ENCODE results near the gene IL4I1. TPM values are rescaled to one million over a fixed set of nuclear protein-coding genes. Genes with fewer than 3 reads are reported as not detected.
"Not testable (repeated sequence)": the region's sequence is repeated elsewhere in the genome, so short reads cannot be mapped to it uniquely, and the experiment has no call there.

IL4I1 gene
- total and polyA plus RNA-seq, 4 donors = 0.30 to 1.3 (median 0.61) TPM

- 100% methylated on average over 6 of the region's 13 CpGs for WGBS (ENCODE audit: insufficient coverage)
- DNase-seq (ENCODE audit: low read depth in 4 of 6, low spot score in 6 of 6); H3K9me3 ChIP-seq (ENCODE audit: control insufficient read depth, insufficient read depth, low read length); H3K27ac ChIP-seq (ENCODE audit: low read depth, low read length); H3K27me3 ChIP-seq (ENCODE audit: control insufficient read depth, insufficient read depth, low read length); H3K4me3 ChIP-seq (ENCODE audit: low read depth, low read length): not testable (repeated sequence)
- Histone ChIP-seq H3K4me1 (ENCODE audit: control insufficient read depth, insufficient read depth, low read length) (peaks cover 16% of the 10 kb centered on the region), H3K36me3 (ENCODE audit: control insufficient read depth, insufficient read depth, low read length) (peaks cover 76% of the 10 kb centered on the region)
Measured at GRCh38 chr19:49924881-49925210, 28.2 kb upstream of the IL4I1 start.

GRCh38 chr19:49924004-49924880 is 27.6 kb upstream of the IL4I1 start:
- H3K36me3 ChIP-seq (ENCODE audit: control insufficient read depth, insufficient read depth, low read length) = peaks cover 76% of the 10 kb centered on the region
- no peak for DNase-seq (ENCODE audit: low read depth in 4 of 6, low spot score in 6 of 6)
- H3K4me1 ChIP-seq (ENCODE audit: control insufficient read depth, insufficient read depth, low read length) = peaks cover 18% of the 10 kb centered on the region
- H3K4me3 ChIP-seq (ENCODE audit: low read depth, low read length) = no peak overlapping the region
- H3K27ac ChIP-seq (ENCODE audit: low read depth, low read length) = no peak overlapping the region
- no peaks in the 10 kb centered on the region for H3K9me3 ChIP-seq (ENCODE audit: control insufficient read depth, insufficient read depth, low read length)
- H3K27me3 ChIP-seq (ENCODE audit: control insufficient read depth, insufficient read depth, low read length) = no peaks in the 10 kb centered on the region
- WGBS (ENCODE audit: insufficient coverage) = 80% methylated on average over 22 of the region's 25 CpGs

DNA sequence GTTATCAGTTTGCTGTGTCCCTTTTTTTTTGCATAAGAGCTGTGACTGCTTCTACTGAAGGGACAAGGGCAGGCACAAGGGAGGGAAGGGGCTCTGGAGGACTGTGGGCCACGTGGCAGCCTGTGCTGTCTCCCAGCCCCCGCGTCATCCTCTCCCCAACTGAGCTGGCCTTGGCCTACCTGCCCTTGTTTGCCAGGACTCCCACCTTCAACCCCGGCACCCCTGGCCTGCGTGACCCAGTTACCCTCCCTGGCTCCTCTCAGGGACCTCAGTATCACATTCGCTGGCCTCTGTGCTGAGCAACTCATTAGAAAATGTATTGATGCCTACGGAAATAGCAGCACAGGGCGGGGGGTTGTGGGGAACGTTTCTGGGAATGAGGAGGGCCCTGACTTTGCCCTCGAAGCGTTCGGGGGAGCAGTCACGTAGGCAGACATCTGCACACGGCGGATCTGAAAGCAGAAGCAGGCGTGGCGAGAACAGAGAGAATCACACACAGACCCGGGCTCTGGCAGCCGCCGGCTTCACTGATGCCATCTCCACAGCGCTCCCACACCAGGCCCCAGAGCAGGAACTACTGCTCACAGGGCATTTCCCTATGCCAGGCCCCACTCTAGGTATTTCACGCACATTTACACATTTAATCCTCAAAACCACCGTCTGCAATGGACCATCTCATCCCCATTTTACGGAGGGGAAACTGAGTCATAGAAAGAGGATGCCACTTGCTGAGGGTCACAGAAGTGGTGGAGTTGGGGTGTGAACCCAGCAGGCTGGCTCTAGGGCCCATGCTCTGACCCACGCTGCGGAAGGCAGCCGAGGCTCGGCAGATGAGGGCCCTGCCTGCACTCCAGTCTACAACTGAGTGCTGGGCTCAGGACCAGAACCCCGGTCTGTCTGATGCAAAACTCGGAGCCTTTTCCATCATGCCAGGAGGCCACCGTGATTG is 26.6 kb upstream of the IL4I1 start:
- H3K36me3 ChIP-seq (ENCODE audit: control insufficient read depth, insufficient read depth, low read length) = peaks cover 72% of the 10 kb centered on the region
- no peaks in the 10 kb centered on the region for H3K27me3 ChIP-seq (ENCODE audit: control insufficient read depth, insufficient read depth, low read length)
- no peaks in the 10 kb centered on the region for H3K9me3 ChIP-seq (ENCODE audit: control insufficient read depth, insufficient read depth, low read length)
- no peak overlapping the region for H3K4me3 ChIP-seq (ENCODE audit: low read depth, low read length)
- H3K27ac ChIP-seq (ENCODE audit: low read depth, low read length) = no peak overlapping the region
- H3K4me1 ChIP-seq (ENCODE audit: control insufficient read depth, insufficient read depth, low read length) = peaks cover 16% of the 10 kb centered on the region
- WGBS (ENCODE audit: insufficient coverage) = 95% methylated on average over 28 of the region's 31 CpGs
- DNase-seq (ENCODE audit: low read depth in 4 of 6, low spot score in 6 of 6) = no peak

GRCh38 chr19:49921871-49922795 is 25.4 kb upstream of the IL4I1 start:
- peaks cover 74% of the 10 kb centered on the region for H3K36me3 ChIP-seq (ENCODE audit: control insufficient read depth, insufficient read depth, low read length)
- peaks cover 8% of the 10 kb centered on the region for H3K4me1 ChIP-seq (ENCODE audit: control insufficient read depth, insufficient read depth, low read length)
- no peak for DNase-seq (ENCODE audit: low read depth in 4 of 6, low spot score in 6 of 6)
- H3K27ac ChIP-seq (ENCODE audit: low read depth, low read length) = no peak overlapping the region
- no peaks in the 10 kb centered on the region for H3K27me3 ChIP-seq (ENCODE audit: control insufficient read depth, insufficient read depth, low read length)
- H3K9me3 ChIP-seq (ENCODE audit: control insufficient read depth, insufficient read depth, low read length) = no peaks in the 10 kb centered on the region
- H3K4me3 ChIP-seq (ENCODE audit: low read depth, low read length) = no peak overlapping the region
- WGBS (ENCODE audit: insufficient coverage) = 94% methylated on average over 15 of the region's 22 CpGs

- 98% methylated on average over 11 of the region's 24 CpGs for WGBS (ENCODE audit: insufficient coverage)
- no peaks in the 10 kb centered on the region for H3K9me3 ChIP-seq (ENCODE audit: control insufficient read depth, insufficient read depth, low read length)
- H3K36me3 ChIP-seq (ENCODE audit: control insufficient read depth, insufficient read depth, low read length) = peaks cover 73% of the 10 kb centered on the region
- H3K27ac ChIP-seq (ENCODE audit: low read depth, low read length) = no peak overlapping the region
- H3K27me3 ChIP-seq (ENCODE audit: control insufficient read depth, insufficient read depth, low read length) = no peaks in the 10 kb centered on the region
- no peak overlapping the region for H3K4me3 ChIP-seq (ENCODE audit: low read depth, low read length)
- no peak for DNase-seq (ENCODE audit: low read depth in 4 of 6, low spot score in 6 of 6)
- H3K4me1 ChIP-seq (ENCODE audit: control insufficient read depth, insufficient read depth, low read length) = peaks cover 5% of the 10 kb centered on the region
Measured at GRCh38 chr19:49920624-49921363, 24.1 kb upstream of the IL4I1 start.

DNA sequence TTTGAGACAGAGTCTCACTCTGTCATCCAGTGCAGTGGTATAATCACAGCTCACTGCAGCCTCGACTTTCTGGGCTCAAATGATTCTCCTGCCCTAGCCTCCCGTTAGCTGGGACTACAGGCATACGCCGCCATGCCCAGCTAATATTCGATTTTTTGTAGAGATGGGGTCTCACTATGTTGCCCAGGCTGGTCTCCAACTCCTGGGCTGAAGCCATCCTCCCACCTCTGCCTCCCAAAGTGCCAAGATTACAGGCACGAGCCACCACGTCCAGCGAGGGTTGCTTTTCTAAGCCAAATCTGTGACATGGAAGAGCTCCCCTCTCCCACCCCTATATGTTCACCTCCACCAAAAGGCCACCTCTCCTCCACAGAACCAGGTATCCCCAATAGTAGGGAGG is 21.4 kb upstream of the IL4I1 start:
- no peak for DNase-seq (ENCODE audit: low read depth in 4 of 6, low spot score in 6 of 6)
- H3K36me3 ChIP-seq (ENCODE audit: control insufficient read depth, insufficient read depth, low read length) = peaks cover 75% of the 10 kb centered on the region
- no peaks in the 10 kb centered on the region for H3K9me3 ChIP-seq (ENCODE audit: control insufficient read depth, insufficient read depth, low read length)
- H3K4me1 ChIP-seq (ENCODE audit: control insufficient read depth, insufficient read depth, low read length) = peaks cover 5% of the 10 kb centered on the region
- H3K27me3 ChIP-seq (ENCODE audit: control insufficient read depth, insufficient read depth, low read length) = no peaks in the 10 kb centered on the region
- 99% methylated on average over 8 of the region's 8 CpGs for WGBS (ENCODE audit: insufficient coverage)
- no peak overlapping the region for H3K4me3 ChIP-seq (ENCODE audit: low read depth, low read length)
- H3K27ac ChIP-seq (ENCODE audit: low read depth, low read length) = no peak overlapping the region

- no peaks in the 10 kb centered on the region for H3K9me3 ChIP-seq (ENCODE audit: control insufficient read depth, insufficient read depth, low read length)
- DNase-seq (ENCODE audit: low read depth in 4 of 6, low spot score in 6 of 6) = no peak
- peaks cover 74% of the 10 kb centered on the region for H3K36me3 ChIP-seq (ENCODE audit: control insufficient read depth, insufficient read depth, low read length)
- WGBS (ENCODE audit: insufficient coverage) = 91% methylated on average over 16 of the region's 21 CpGs
- no peak overlapping the region for H3K27ac ChIP-seq (ENCODE audit: low read depth, low read length)
- H3K27me3 ChIP-seq (ENCODE audit: control insufficient read depth, insufficient read depth, low read length) = no peaks in the 10 kb centered on the region
- peaks cover 5% of the 10 kb centered on the region for H3K4me1 ChIP-seq (ENCODE audit: control insufficient read depth, insufficient read depth, low read length)
- H3K4me3 ChIP-seq (ENCODE audit: low read depth, low read length) = no peak overlapping the region
Measured at GRCh38 chr19:49916839-49917733, 20.4 kb upstream of the IL4I1 start.

GRCh38 chr19:49915271-49915670 is 18.6 kb upstream of the IL4I1 start:
- Histone ChIP-seq H3K4me1 (ENCODE audit: control insufficient read depth, insufficient read depth, low read length) (peaks cover 12% of the 10 kb centered on the region), H3K4me3 (ENCODE audit: low read depth, low read length) (no peak overlapping the region), H3K9me3 (ENCODE audit: control insufficient read depth, insufficient read depth, low read length) (no peaks in the 10 kb centered on the region), H3K36me3 (ENCODE audit: control insufficient read depth, insufficient read depth, low read length) (peaks cover 68% of the 10 kb centered on the region), H3K27me3 (ENCODE audit: control insufficient read depth, insufficient read depth, low read length) (no peaks in the 10 kb centered on the region), H3K27ac (ENCODE audit: low read depth, low read length) (no peak overlapping the region)
- WGBS (ENCODE audit: insufficient coverage) = 100% methylated on average over 6 of the region's 6 CpGs
- DNase-seq (ENCODE audit: low read depth in 4 of 6, low spot score in 6 of 6) = no peak
